ENCODE data around the gene RNPEPL1. TPM values are rescaled to one million over a fixed set of nuclear protein-coding genes. Genes with fewer than 3 reads are reported as not detected.
A peak's percentile ranks its signal among the peaks of the same experiment; 100 is the strongest.

The RNPEPL1 gene
- total RNA-seq, 4 donors from 2014 or later: 85.0 to 175 (median 154) TPM

DNA sequence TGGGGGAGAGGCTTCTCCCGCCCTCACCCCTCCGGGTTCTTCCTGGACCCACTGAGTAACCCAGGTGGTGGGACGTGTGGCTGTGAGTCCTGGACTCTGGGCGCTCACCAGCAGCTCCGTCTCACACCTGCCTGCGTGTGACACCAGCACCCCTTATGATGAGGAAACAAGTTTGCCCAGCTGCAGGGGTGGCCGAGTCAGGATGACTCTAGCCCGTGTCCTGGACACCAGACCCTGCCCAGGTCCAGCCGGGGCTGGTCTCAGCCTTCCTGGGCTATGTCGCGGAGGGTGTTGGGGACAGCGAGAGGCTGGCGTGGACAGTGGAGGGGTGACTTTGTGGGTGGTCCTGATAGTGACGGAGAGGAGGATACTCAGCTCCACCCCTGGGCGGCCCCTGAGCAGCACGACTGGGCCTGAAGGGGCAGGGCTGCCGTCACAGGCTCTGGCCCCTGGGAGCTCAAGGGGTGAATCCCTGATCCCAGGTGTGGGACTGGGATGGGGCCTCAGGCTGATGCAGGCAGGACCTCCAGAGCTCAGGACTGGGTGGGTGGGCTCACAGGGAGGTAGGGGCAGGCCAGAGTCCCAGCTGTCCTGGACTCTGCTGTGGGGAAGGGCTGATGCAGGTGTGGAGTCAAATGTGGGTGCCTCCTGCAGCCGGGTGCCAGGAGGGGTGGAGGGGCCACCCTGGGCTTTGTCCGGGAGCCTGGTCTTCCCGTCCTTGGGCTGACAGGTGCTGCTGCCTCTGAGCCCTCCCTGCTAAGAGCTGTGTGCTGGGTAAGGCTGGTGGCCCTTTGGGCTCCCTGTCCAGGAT is 60.7 kb downstream of the RNPEPL1 start:
- TF ChIP-seq POLR2A (IDR thresholded peaks at IDR 0.05): no peak
- TF ChIP-seq, protein P1, sequence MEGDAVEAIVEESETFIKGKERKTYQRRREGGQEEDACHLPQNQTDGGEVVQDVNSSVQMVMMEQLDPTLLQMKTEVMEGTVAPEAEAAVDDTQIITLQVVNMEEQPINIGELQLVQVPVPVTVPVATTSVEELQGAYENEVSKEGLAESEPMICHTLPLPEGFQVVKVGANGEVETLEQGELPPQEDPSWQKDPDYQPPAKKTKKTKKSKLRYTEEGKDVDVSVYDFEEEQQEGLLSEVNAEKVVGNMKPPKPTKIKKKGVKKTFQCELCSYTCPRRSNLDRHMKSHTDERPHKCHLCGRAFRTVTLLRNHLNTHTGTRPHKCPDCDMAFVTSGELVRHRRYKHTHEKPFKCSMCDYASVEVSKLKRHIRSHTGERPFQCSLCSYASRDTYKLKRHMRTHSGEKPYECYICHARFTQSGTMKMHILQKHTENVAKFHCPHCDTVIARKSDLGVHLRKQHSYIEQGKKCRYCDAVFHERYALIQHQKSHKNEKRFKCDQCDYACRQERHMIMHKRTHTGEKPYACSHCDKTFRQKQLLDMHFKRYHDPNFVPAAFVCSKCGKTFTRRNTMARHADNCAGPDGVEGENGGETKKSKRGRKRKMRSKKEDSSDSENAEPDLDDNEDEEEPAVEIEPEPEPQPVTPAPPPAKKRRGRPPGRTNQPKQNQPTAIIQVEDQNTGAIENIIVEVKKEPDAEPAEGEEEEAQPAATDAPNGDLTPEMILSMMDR (IDR thresholded peaks at IDR 0.05): no peak

DNA sequence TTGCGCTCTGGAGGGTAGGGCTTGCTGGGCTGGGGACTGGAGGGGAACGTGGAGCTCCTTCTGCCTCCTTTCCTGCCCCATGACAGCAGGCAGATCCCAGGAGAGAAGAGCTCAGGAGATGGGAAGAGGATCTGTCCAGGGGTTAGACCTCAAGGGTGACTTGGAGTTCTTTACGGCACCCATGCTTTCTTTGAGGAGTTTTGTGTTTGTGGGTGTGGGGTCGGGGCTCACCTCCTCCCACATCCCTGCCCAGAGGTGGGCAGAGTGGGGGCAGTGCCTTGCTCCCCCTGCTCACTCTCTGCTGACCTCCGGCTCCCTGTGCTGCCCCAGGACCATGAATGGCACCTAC is 61.3 kb downstream of the RNPEPL1 start:
- peaks cover 0 to 43% (median 0%) of the 10 kb centered on the region in 3 donors for H3K36me3 ChIP-seq
- TF ChIP-seq, protein P1 (IDR thresholded peaks at IDR 0.05): no peak
- TF ChIP-seq POLR2A (IDR thresholded peaks at IDR 0.05): no peak

More for the DNA sequence above, 60.7 kb downstream of the RNPEPL1 start:
- peaks cover 0 to 4% (median 0%) of the 10 kb centered on the region in 4 donors for H3K9me3 ChIP-seq
- no peak overlapping the region for H3K27ac ChIP-seq
- peaks cover 0 to 20% (median 6%) of the 10 kb centered on the region in 4 donors for H3K4me1 ChIP-seq
- H3K4me3 ChIP-seq: no peak overlapping the region
- H3K36me3 ChIP-seq: peaks cover 0 to 43% (median 0%) of the 10 kb centered on the region in 3 donors
- no peaks in the 10 kb centered on the region for H3K27me3 ChIP-seq
- DNase-seq: peak in 2 of 3 donors; percentile 32 to 44

DNA sequence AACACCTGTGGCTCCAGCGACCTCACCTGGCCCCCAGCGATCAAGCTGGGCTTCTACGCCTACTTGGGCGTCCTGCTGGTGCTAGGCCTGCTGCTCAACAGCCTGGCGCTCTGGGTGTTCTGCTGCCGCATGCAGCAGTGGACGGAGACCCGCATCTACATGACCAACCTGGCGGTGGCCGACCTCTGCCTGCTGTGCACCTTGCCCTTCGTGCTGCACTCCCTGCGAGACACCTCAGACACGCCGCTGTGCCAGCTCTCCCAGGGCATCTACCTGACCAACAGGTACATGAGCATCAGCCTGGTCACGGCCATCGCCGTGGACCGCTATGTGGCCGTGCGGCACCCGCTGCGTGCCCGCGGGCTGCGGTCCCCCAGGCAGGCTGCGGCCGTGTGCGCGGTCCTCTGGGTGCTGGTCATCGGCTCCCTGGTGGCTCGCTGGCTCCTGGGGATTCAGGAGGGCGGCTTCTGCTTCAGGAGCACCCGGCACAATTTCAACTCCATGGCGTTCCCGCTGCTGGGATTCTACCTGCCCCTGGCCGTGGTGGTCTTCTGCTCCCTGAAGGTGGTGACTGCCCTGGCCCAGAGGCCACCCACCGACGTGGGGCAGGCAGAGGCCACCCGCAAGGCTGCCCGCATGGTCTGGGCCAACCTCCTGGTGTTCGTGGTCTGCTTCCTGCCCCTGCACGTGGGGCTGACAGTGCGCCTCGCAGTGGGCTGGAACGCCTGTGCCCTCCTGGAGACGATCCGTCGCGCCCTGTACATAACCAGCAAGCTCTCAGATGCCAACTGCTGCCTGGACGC is 61.9 kb downstream of the RNPEPL1 start:
- DNase-seq: peak in 1 of 3 donors; percentile 43
- H3K36me3 ChIP-seq: peaks cover 0 to 43% (median 0%) of the 10 kb centered on the region in 3 donors
- no peak overlapping the region for H3K4me3 ChIP-seq
- peaks cover 0 to 10% (median 0%) of the 10 kb centered on the region in 4 donors for H3K9me3 ChIP-seq
- H3K27ac ChIP-seq: no peak overlapping the region
- peaks cover 0 to 12% (median 3%) of the 10 kb centered on the region in 4 donors for H3K4me1 ChIP-seq
- H3K27me3 ChIP-seq: no peaks in the 10 kb centered on the region
- TF ChIP-seq POLR2A (IDR thresholded peaks at IDR 0.05): no peak
- TF ChIP-seq, protein P1 (IDR thresholded peaks at IDR 0.05): no peak

More for the DNA sequence above, 61.3 kb downstream of the RNPEPL1 start:
- no peak overlapping the region for H3K27ac ChIP-seq
- peaks cover 0 to 17% (median 4%) of the 10 kb centered on the region in 4 donors for H3K4me1 ChIP-seq
- DNase-seq: no peak
- peaks cover 0 to 9% (median 0%) of the 10 kb centered on the region in 4 donors for H3K9me3 ChIP-seq
- H3K4me3 ChIP-seq: no peak overlapping the region
- no peaks in the 10 kb centered on the region for H3K27me3 ChIP-seq

Other genes starting within 250 kb of the RNPEPL1 start
- 10 to 100 TPM in 1 of 4 donors, 1 to 10 TPM in 3; 4.4 to 18.2 (median 7.1) TPM for gene GPC1, start 132.8 kb upstream of the RNPEPL1 start, total RNA-seq
- 10 to 100 TPM; 27.8 to 89.1 (median 40.1) TPM for gene ANKMY1, start 10.5 kb upstream of the RNPEPL1 start, total RNA-seq
- gene DUSP28, start 8.1 kb upstream of the RNPEPL1 start, total RNA-seq: 10 to 100 TPM in 1 of 4 donors, 1 to 10 TPM in 3; 4.2 to 10.1 (median 7.1) TPM
- gene CAPN10, start 18.2 kb downstream of the RNPEPL1 start, total RNA-seq: 10 to 100 TPM; 48.3 to 96.4 (median 78.9) TPM
- gene GPR35, start 57.0 kb downstream of the RNPEPL1 start, total RNA-seq: 100 to 1,000 TPM in 3 of 4 donors, 10 to 100 TPM in 1; 61.1 to 341 (median 261) TPM
- gene AQP12B, start 114.4 kb downstream of the RNPEPL1 start, total RNA-seq: 1 to 10 TPM in 3 of 4 donors, not detected in 1; 1.9 to 9.6 (median 2.5) TPM
- 1 to 10 TPM in 1 of 4 donors, not detected in 3; 9.2 TPM for gene AQP12A, start 123.4 kb downstream of the RNPEPL1 start, total RNA-seq

All from Peyer's patch (tissue), 4 donors.